Activated CD4-positive, alpha-beta T cell treated with anti-CD3 and anti-CD28 coated beads for 36 hours (primary cell): ENCODE results near the gene CRYBA1. TPM values are rescaled to one million over a fixed set of nuclear protein-coding genes. Genes with fewer than 3 reads are reported as not detected.

ENCODE experiments used
- ATAC-seq: fragments of 200-7000 bp; cut with Tn5 transposase; one replicate; pipeline ENCODE4 v1.10.0; 2021; ENCODE audit warnings: mild to moderate bottlenecking, moderate library complexity
- CTCF ChIA-PET: fragments of 350-600 bp; sonication (Branson Sonifier 250); formaldehyde crosslinking; loops from one replicate; lab custom pipeline; 2021; ENCODE audit warnings: antibody characterized with exemption; lab: Charles Lee
- POLR2A ChIA-PET: fragments of 350-600 bp; sonication (Branson Sonifier 250); formaldehyde crosslinking; loops from one replicate; lab custom pipeline; 2021; ENCODE audit warnings: antibody characterized with exemption, inconsistent platforms; lab: Charles Lee
- DNase-seq: peaks from one replicate; pipeline ENCODE4 v3.0.0-alpha.2; 2020
- H3K27ac Mint-ChIP-seq: one replicate; pipeline ENCODE4 v1.8.0; 2021; ENCODE audit warnings: mixed read lengths
- H3K27me3 Mint-ChIP-seq: one replicate; pipeline ENCODE4 v1.8.0; 2021; ENCODE audit warnings: mixed read lengths
- H3K36me3 Mint-ChIP-seq: one replicate; pipeline ENCODE4 v1.8.0; 2021; ENCODE audit warnings: low read depth, mixed read lengths
- H3K4me1 Mint-ChIP-seq: one replicate; pipeline ENCODE4 v1.8.0; 2021; ENCODE audit warnings: mixed read lengths
- H3K4me3 Mint-ChIP-seq: one replicate; pipeline ENCODE4 v1.8.0; 2021; ENCODE audit warnings: mild to moderate bottlenecking, moderate library complexity, mixed read lengths
- H3K9me3 Mint-ChIP-seq: one replicate; pipeline ENCODE4 v1.8.0; 2021; ENCODE audit warnings: low read depth, mixed read lengths
- intact Hi-C, 2 experiments: fragments of 100-400 bp; cut with DNase I in 1 of 2; cut with micrococcal nuclease in 1 of 2; formaldehyde crosslinking; loops; one replicate each; pipeline versions ENCODE4 v1.14.2 to v1.15.1; 2022 to 2024; cut with DNase I, micrococcal nuclease
- total RNA-seq, 2 experiments: library from RNA; stranded (reverse); gene quantifications; one replicate each; pipeline ENCODE4 v1.2.3, GENCODE V29; 2021

Gene CRYBA1
- total RNA-seq, 2 experiments from 2014 or later, result not detected

DNA sequence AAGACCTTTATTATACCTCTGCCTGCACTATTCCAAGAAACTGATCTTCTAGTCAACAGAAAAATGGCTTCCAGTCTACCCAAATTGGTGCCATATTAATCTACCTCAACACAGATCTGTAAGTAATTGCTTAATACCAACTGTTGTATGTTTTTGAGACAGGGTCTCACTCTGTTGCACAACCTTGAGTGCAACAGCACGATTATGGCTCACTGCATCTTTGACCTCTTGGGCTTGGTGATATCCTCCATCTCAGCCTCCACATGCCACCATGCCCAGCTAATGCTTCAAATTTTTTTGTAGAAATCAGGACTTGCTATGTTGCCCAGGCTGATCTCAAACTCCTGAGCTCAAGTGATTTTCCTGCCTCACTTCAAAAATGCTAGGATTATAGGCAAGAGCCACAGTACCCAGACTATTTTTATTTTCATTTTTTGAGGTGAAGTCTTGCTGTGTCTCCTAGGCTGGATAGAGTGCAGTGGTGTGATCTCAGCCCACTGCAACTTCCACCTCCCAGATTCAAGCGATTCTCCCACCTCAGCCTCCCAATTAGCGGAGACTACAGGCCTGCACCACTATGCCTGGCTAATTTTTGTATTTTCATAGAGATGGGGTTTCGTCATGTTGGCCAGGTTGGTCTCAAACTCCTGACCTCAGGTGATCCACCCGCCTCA is 32.9 kb downstream of the CRYBA1 start:
- Mint-ChIP-seq H3K27me3 (no peaks in the 10 kb centered on the region), H3K36me3 (peaks cover 87% of the 10 kb centered on the region), H3K4me3 (no peak overlapping the region), H3K27ac (no peak overlapping the region), H3K4me1 (peaks cover 68% of the 10 kb centered on the region), H3K9me3 (peaks cover 4% of the 10 kb centered on the region)
- DNase-seq (no peak), ATAC-seq (no peak)
- ChIA-PET CTCF (interaction anchor here (0.6 to 2.9 kb wide), 3 partner anchors 11 to 71 kb away, joined by 3 to 10 read pairs (median 4); no protein-coding TSS in a partner anchor), POLR2A (interaction anchor here (0.6 kb wide), 1 partner anchor 290 kb away, joined by 3 read pairs; no protein-coding TSS in a partner anchor)
- intact Hi-C loops, result no loop called here

GRCh38 chr17:29283496-29283895 is 36.8 kb downstream of the CRYBA1 start:
- ChIA-PET CTCF (interaction anchor here (0.8 to 1.2 kb wide), 3 partner anchors 8 to 138 kb away, joined by 3 read pairs; no protein-coding TSS in a partner anchor), POLR2A (interaction anchor here (0.7 to 1.4 kb wide), 2 partner anchors 11 to 317 kb away, joined by 4 read pairs; partner anchors contain the start of gene NUFIP2)
- intact Hi-C loops, result no loop called here
- no peaks in the 10 kb centered on the region for H3K27me3 Mint-ChIP-seq
- peaks cover 4% of the 10 kb centered on the region for H3K9me3 Mint-ChIP-seq
- H3K4me3 Mint-ChIP-seq, result peak overlapping the region; percentile 18
- H3K4me1 Mint-ChIP-seq, result peaks cover 66% of the 10 kb centered on the region
- ATAC-seq, result no peak
- H3K27ac Mint-ChIP-seq, result no peak overlapping the region
- peaks cover 88% of the 10 kb centered on the region for H3K36me3 Mint-ChIP-seq
- no peak for DNase-seq

GRCh38 chr17:29283961-29284360 is 37.3 kb downstream of the CRYBA1 start:
- ChIA-PET CTCF (no interaction called here), POLR2A (interaction anchor here (0.7 to 1.4 kb wide), 2 partner anchors 10 to 317 kb away, joined by 4 read pairs; partner anchors contain the start of gene NUFIP2)
- DNase-seq, result no peak
- H3K4me3 Mint-ChIP-seq, result peak overlapping the region; percentile 18
- peaks cover 4% of the 10 kb centered on the region for H3K9me3 Mint-ChIP-seq
- peaks cover 67% of the 10 kb centered on the region for H3K4me1 Mint-ChIP-seq
- peaks cover 88% of the 10 kb centered on the region for H3K36me3 Mint-ChIP-seq
- intact Hi-C loops, result no loop called here
- no peaks in the 10 kb centered on the region for H3K27me3 Mint-ChIP-seq
- H3K27ac Mint-ChIP-seq, result no peak overlapping the region
- no peak for ATAC-seq

DNA sequence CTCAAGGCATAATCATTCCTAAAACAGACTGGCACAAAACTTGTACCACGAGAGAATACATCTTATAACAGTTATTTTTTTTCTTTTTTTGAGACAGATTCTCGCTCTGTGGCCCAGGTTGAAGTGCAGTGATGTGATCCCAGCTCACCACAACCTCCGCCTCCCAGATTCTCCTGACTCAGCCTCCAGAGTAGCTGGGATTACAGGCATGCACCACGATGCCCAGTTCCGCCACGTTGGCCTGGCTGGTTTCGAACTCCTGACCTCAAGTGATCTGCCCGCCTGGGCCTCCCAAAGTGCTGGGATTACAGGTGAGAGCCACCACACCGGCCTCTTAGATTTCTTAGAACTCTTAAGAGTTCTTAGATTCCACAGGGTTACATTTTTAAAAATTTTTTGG is 43.2 kb downstream of the CRYBA1 start:
- ChIA-PET CTCF (interaction anchor here (0.7 to 3.0 kb wide), 13 partner anchors 28 to 640 kb away, joined by 3 to 22 read pairs (median 5); partner anchors contain the start of gene SSH2), POLR2A (no interaction called here)
- Mint-ChIP-seq H3K9me3 (no peaks in the 10 kb centered on the region), H3K4me3 (peak overlapping the region; percentile 49), H3K27me3 (no peaks in the 10 kb centered on the region), H3K27ac (peak overlapping the region; percentile 55), H3K4me1 (peaks cover 56% of the 10 kb centered on the region), H3K36me3 (peaks cover 65% of the 10 kb centered on the region)
- intact Hi-C loops, result loop anchor here (2.0 to 5.0 kb wide), 7 partner anchors 37 to 628 kb away; partner anchors contain the start of genes ABHD15 (in 1 of the 2), NEK8 (in 1 of the 2), PHF12 (in 1 of the 2) and PROCA1 (in 1 of the 2)
- DNase-seq (no peak), ATAC-seq (no peak)

- Mint-ChIP-seq H3K27me3 (no peaks in the 10 kb centered on the region), H3K27ac (peak overlapping the region; percentile 95), H3K36me3 (peaks cover 55% of the 10 kb centered on the region), H3K4me1 (peaks cover 53% of the 10 kb centered on the region), H3K9me3 (no peaks in the 10 kb centered on the region), H3K4me3 (peak overlapping the region; percentile 88)
- no peak for ATAC-seq
- ChIA-PET CTCF (interaction anchor here (0.5 to 3.0 kb wide), 28 partner anchors 8 to 639 kb away, joined by 3 to 22 read pairs (median 4); partner anchors contain the start of gene SSH2), POLR2A (interaction anchor here (0.6 to 1.0 kb wide), 7 partner anchors 10 to 342 kb away, joined by 3 to 9 read pairs (median 3); partner anchors contain the start of gene ABHD15)
- no peak for DNase-seq
- intact Hi-C loops, result loop anchor here (2.0 to 5.0 kb wide), 7 partner anchors 38 to 629 kb away; partner anchors contain the start of genes ABHD15 (in 1 of the 2), NEK8 (in 1 of the 2), PHF12 (in 1 of the 2) and PROCA1 (in 1 of the 2)
Observed at GRCh38 chr17:29291163-29291752, 44.6 kb downstream of the CRYBA1 start.

DNA sequence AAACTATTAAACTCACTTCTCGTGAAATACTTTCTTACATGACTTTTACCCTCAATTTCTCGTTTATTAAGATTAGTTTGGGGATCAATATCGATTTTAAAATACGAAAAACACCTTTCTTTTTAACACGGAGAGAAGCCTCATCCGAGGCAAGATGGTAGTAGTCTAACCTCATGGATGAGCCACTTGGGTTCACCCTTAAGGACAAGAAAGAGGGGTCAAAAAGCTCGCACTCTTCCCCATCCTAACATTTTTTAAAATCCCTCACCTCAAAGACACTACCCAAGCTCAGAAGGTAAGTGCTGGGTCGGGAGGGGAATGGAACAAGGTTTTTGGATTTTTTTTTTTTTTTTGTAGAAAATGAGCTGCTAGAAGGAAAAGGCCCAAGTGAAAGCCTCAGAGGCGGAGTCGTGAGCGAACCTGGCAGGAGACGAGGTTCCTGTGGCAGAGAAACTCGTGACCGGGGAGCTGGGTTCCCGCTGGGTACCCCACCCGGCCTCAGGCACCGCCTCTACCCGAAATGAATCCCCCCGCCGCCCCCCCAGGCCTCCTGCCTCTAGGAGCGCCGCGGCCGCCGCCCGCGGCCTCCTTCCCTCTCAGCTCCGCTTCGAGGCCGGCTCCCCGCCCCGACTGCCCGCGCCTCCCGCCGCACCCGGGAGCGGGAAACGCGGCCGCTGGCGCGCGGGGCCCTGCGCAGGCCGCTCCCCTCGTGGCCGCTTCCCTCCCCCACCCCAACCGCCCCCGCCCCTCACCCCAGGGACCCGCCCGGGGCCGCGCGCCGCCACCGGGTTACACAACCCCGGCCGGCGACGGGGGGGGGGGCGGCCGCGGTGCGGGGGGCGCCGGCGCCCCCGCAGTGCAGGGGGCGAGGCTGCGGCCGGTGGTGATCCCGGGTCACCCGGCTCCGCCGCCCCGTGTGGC is 45.7 kb downstream of the CRYBA1 start:
- ChIA-PET CTCF (interaction anchor here (0.6 to 3.0 kb wide), 14 partner anchors 11 to 274 kb away, joined by 3 to 22 read pairs (median 4); partner anchors contain the start of gene ABHD15), POLR2A (interaction anchor here (0.6 to 1.2 kb wide), 11 partner anchors 10 to 573 kb away, joined by 3 to 10 read pairs (median 4); partner anchors contain the start of gene RPL23A)
- H3K27ac Mint-ChIP-seq, result peak overlapping the region; percentile 99
- peaks cover 43% of the 10 kb centered on the region for H3K4me1 Mint-ChIP-seq
- H3K9me3 Mint-ChIP-seq, result no peaks in the 10 kb centered on the region
- DNase-seq (peak; percentile 72), ATAC-seq (no peak)
- no peaks in the 10 kb centered on the region for H3K27me3 Mint-ChIP-seq
- H3K36me3 Mint-ChIP-seq, result peaks cover 44% of the 10 kb centered on the region
- peak overlapping the region; percentile 100 for H3K4me3 Mint-ChIP-seq
- intact Hi-C loops, result loop anchor here (2.0 to 5.0 kb wide), 7 partner anchors 152 to 630 kb away; partner anchors contain the start of genes ABHD15 (in 1 of the 2), NEK8 (in 1 of the 2), PHF12 (in 1 of the 2) and PROCA1 (in 1 of the 2)

DNA sequence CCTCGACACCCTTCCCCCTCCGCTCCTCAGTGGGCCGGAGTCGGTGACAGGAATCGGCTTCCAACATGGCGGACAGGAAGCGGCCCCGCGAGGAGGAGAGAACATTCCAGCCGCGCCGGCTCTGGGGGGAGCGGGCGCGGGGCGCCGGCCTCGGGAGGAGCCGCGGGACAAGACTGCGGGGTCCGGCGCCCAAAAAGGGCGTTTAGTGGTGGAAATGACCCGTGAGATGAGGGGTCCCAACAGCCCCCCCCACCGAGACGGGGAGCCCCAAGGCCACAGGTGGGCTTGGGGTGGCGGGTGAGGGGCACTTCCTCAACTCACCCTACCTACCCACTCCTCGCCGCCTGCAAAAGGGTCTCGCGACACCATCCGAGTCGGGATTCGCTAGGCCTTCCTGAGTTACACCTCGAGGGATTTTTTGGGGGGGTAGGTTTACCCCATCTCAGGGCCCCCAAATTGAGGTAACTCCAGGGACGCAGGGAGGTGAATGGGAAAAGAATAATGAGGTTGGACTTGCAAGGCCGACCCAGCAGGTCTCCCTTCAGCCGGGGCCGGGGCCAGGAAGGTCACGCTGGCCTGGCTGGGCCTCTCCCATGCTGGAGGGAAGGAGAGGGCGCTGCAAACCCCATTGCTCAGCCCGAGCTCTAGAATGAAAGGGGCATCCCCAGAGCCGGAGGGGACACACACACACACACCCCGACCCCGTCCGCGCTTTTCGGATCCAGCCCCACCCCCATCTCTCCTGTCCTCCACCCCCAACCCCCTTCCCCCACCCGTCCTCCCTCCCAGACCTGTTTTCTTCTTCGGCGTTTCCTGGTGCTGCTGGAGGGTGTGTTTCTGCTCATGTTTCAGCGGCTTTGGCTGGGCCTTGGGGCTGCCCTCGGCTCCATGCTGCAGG is 46.6 kb downstream of the CRYBA1 start:
- Mint-ChIP-seq H3K27me3 (no peaks in the 10 kb centered on the region), H3K36me3 (peaks cover 35% of the 10 kb centered on the region), H3K4me1 (peaks cover 34% of the 10 kb centered on the region), H3K27ac (peak overlapping the region; percentile 99), H3K4me3 (peak overlapping the region; percentile 100), H3K9me3 (no peaks in the 10 kb centered on the region)
- DNase-seq (peak; percentile 82), ATAC-seq (peak; percentile 45)
- POLR2A ChIA-PET, result interaction anchor here (0.5 to 1.2 kb wide), 9 partner anchors 12 to 974 kb away, joined by 3 to 7 read pairs (median 5); no protein-coding TSS in a partner anchor
- intact Hi-C loops, result loop anchor here (1.0 to 5.0 kb wide), 8 partner anchors 152 to 631 kb away; partner anchors contain the start of genes ABHD15 (in 1 of the 2), NEK8 (in 1 of the 2), PHF12 (in 1 of the 2) and PROCA1 (in 1 of the 2)
- CTCF ChIA-PET, result interaction anchor here (0.6 to 1.6 kb wide), 11 partner anchors 11 to 324 kb away, joined by 3 to 9 read pairs (median 4); partner anchors contain the start of gene ABHD15

DNA sequence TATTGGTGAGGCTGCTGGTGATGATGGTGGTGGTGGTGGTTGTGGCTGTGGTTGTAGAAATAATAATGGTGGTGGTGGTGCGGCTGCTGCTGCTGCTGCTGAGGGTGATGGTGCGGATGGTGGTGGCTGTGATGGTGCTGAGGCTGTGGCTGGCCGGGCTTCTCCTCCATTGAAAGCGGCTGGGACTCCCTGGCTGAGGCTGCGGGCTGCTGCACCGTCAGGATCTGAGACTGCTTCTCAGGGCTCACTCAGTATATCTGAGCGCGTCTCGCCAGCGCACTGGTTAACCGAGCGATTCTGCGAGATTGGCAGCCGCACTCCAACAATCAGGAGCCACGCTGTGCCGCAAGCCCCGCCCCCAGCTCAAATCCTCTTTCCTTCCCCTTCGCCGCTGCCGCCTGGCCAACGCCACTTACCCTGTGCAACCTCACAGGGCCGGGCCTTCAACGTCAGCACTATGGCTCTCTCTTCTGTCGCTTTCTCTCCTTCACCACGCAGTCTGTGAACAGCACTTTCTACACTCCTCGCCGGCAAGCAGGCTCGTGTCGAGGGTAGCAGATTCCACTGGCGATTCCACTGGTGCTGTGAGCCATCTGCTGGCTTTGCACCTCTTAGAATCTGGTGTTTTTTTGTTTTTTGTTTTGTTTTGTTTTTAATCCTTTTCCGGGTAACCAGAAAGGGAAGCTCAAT is 47.4 kb downstream of the CRYBA1 start, which contains the start of gene NUFIP2:
Gene NUFIP2 (minus strand): TSS at position 259 of the 690 bp plus-strand sequence. CDS start 89 bp downstream, at position 170.
- no peaks in the 10 kb centered on the region for H3K9me3 Mint-ChIP-seq
- intact Hi-C loops, result loop anchor here (1.0 to 5.0 kb wide), 17 partner anchors 96 to 637 kb away; partner anchors contain the start of genes TP53I13 (in 2 of the 2), ABHD15 (in 1 of the 2), MYO18A (in 1 of the 2) and NEK8 (in 1 of the 2)
- H3K27ac Mint-ChIP-seq, result peak within 1 kb of the TSS; percentile 99
- ChIA-PET POLR2A (interaction anchor here (0.5 to 1.2 kb wide), 11 partner anchors 11 to 973 kb away, joined by 3 to 7 read pairs (median 3); no protein-coding TSS in a partner anchor), CTCF (interaction anchor here (0.6 to 1.6 kb wide), 12 partner anchors 12 to 595 kb away, joined by 3 to 5 read pairs (median 4); no protein-coding TSS in a partner anchor)
- peak within 1 kb of the TSS; percentile 100 for H3K4me3 Mint-ChIP-seq
- H3K4me1 Mint-ChIP-seq, result peaks cover 27% of the 10 kb centered on the region
- no peaks in the 10 kb centered on the region for H3K27me3 Mint-ChIP-seq
- peak; percentile 99 for DNase-seq
- peaks cover 29% of the 10 kb centered on the region for H3K36me3 Mint-ChIP-seq
- ATAC-seq, result peak; percentile 93
